ENCODE measurements around the gene SRPK2.
"Not testable (repeated sequence)": the region's sequence is repeated elsewhere in the genome, so short reads cannot be mapped to it uniquely, and the experiment has no call there.

The SRPK2 gene

DNA sequence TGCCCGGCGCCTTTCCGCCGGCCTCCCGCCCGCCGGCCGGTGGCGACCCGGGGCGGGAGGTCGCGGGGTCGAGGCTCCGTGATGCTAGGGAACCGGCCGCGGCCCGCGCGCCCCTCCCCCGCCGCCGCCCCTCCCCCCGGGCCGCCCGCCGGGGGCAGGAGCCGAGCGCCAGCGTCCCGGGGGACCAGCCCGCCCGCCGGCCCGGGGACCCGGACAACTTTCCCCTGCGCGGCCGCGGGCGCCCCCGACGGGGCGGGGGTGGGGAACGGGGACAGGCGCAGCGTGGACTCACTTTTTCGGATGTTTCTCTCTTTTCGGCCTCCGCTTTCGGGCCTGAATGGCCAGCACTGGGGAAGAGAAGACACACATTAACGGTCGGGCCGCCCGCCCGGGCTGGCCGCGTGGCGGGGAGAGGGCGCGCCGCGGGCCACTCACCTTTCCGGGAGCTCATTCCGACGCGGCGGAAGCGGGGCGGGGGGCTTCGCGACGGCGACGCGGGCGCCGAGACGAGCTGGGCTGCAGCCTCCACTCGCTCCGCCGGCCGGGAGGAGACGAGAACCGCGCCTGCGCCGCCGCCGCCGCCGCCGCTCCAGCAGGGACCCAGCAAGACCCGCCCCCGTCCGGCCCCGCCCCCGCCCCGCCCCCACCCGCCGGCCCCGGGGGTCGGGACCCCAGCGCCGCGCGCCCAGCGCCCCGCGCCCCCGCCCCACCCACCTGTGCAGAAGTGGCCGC is at the start of gene SRPK2:
SRPK2 (minus strand) TSS at position 566 of the 732 bp plus-strand sequence.
- peak; percentile 31 for DNase-seq

DNA sequence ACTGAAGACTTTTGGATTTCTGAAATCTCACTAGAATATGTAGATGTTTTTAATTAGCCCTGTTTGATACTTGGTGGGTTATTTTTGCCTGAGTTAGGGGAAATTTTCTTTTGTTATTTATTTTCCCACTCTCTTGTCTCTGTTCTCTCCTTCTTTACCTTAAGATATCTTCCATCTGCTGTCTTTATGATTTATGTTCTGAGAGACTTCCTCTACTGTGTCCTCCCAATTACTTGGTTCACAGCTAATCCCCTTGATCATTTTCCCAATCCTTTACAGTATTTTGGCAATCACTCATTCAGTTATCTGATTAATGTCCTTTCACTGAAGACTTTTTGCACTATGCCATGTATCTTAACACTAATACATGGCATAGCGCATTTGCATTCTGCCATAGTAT is 49.5 kb upstream of the SRPK2 start:
- DNase-seq = no peak

DNA sequence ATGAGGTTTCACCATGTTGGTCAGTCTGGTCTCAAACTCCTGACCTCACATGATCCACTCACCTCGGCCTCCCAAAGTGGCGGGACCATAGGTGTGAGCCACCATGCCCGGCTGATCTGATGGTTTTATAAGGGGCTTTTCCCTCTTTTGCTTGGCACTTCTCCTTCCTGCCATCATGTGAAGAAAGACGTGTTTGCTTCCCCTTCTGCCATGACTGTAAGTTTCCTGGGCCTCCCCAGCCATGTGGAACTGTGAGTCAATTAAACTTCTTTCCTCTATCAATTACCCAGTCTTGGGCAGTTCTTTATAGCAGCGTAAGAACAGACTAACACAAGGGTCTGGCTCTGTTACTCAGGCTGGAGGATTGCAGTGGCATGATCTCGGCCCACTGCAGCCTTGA is 48.6 kb upstream of the SRPK2 start:
- not testable (repeated sequence) for DNase-seq

DNA sequence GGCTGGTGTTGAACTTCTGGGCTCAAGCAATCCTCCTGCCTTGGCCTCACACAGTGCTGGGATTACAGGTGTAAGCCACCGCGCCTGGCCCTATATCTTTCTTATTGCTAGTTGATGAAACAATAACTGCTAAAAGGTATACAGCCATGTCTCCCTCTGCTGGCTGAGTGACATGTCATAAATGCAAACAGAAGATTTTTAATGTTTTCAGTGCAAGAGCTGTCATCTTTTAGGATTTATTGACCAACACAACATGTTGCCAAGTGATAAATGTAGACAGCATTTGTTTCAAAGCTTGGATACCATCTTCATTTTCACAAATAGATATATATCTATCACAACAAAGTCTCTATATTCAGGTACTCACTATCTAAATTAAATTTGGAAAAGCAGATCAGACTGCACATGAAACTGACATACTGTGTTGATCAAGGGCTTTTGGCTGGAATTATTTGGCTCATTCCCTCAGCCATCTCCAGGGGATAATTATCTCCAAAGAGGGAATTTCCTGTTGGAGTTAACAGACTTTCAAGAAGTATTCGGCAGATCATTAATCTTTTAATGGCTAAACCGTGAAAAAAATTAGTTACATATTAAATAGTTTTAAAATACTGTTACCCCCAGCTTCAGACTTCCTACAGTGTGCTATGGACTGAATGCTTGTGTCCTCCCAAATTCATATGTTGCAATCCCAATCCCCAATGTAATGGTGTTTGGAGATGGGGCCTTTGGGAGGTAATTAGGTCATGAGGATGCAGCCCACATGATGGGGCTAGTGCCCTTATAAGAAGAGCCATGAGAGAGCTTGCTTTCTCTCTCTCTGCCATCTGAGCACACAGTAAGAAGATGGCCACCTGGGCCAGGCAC is 41.3 kb upstream of the SRPK2 start:
- peak; percentile 58 for DNase-seq

DNA sequence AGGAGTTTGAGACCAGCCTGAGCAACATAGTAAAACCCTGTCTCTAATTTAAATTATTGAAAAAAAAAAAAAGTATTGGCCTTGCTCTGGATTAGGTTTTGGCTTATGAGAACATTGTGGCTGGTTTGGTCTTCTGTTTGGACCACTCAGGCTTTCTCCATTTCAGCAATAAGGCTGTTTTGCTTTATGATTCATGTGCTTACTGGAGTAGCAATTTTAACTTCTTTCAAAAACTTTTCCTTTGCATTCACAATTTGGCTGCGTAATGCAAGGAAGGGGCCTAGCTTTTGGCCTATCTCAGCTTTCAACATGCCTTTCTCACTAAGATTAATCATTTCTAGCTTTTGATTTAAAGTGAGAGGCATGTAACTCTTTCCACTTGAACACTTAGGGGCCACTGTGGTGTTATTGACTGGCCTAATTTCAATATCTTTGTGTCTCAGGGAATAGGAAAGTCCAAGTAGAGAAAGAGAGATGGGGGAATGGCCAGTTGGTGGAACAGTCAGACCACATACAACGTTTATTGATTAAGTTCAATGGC is 38.0 kb upstream of the SRPK2 start:
- DNase-seq = no peak

DNA sequence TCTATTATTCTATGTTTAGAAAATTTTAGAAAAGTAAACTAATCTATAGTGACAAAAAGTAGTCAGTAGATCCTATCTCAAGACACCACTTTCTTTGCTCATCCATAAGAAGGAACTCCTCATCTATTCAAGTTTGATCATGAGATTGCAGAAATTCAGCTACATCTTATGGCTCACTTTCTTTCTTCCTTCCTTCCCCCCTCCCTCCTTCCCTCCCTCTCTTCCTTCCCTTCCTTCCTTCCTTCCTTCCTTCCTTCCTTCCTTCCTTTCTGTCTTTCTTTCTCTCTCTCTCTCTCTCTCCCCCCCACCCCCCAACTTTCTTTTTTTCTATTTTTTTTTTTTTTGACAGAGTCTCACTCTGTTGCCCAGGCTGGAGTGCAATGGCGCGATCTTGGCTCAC is 35.3 kb upstream of the SRPK2 start:
- DNase-seq = no peak

DNA sequence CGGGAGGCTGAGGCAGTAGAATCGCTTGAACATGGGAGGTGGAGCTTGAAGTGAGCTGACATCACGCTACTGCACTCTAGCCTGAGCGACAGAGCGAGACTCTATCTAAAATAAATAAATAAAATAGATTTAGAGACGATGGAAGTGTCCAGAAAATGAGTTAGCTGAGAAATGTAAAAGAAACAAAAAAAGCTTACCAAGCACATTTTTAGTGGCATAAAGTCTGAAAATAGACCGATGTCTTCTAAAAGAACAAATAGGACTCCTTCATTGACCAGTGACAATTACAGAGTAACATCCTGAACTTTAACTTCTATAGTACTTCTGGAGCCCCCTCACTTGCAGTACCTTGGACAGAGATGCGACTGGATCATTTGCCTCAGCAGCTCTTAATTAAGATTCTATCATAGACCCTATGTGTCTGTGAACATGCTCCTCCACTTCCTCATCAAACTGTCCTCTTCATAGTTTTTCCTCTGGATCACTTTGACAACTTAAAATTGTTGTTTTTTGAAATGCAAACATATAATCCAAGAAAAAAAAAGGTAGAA is 25.2 kb upstream of the SRPK2 start:
- DNase-seq = no peak

DNA sequence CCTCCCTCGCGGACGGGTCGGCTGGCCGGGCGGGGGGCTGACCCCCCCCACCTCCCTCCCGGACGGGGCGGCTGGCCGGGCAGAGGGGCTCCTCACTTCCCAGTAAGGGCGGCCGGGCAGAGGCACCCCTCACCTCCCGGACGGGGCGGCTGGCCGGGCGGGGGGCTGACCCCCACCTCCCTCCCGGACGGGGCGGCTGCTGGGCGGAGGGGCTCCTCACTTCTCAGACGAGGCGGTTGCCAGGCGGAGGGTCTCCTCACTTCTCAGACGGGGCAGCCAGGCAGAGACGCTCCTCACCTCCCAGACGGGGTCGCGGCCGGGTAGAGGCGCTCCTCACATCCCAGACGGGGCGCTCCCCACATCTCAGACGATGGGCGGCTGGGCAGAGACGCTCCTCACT is 22.1 kb upstream of the SRPK2 start:
- DNase-seq = not testable (repeated sequence)

DNA sequence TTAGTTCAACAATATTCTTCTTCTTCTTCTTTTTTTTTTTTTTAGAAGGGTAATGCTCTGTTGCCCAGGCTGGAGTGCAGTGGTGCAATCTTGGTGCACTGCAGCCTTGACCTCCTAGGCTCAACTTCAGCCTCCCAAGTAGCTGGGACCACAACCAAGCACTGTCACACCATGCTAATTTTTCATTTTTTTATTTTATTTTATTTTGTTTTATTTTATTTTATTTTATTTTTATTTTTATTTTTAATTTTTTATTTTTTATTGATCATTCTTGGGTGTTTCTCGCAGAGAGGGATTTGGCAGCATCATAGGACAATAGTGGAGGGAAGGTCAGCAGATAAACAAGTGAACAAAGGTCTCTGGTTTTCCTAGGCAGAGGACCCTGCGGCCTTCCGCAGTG is 21.1 kb upstream of the SRPK2 start:
- DNase-seq = not testable (repeated sequence)

DNA sequence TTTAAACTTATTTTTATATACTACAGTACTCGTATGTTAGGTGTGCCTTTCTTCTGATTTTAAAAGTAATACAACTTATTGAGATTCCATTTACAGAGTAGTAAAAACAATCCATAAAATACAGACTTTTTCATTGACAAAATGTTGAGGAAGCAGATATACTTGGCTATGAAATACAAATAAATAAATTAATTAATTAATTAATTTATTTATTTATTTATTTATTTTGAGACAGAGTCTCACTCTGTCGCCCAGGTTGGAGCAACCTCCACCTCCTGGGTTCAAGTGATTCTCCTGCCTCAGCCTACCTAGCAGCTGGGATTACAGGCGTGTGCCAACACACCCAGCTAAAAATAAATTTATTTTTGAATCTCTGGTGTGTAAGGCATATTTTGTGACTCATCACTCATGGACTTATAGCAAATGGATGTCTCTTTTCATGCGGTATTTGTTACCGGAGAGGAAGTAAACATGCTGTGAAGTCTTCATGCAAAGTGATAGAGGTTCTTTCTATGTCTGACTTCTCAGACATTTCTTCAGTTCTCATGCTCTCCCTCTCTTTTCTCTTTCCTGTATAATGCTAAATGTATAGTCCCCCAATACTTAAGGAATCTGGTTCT is 20.2 kb upstream of the SRPK2 start:
- DNase-seq = peak; percentile 36

DNA sequence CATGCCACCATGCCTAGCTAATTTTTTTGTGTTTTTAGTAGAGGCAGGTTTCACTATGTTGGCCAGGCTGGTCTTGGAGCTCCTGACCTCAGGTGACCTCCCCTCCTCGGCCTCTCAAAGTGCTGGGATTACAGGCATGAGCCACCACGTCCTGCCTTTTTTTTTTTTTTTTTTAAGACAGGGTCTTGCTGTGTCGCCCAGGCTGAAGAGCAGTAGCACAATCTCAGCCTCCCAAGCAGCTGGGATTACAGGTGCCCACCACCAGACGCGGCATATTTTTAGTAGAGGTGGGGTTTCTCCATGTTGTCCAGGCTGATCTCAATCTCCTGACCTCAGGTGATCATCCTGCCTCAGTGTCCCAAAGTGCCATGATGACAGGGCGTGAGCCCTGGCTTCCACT is 14.4 kb upstream of the SRPK2 start:
- DNase-seq = no peak

DNA sequence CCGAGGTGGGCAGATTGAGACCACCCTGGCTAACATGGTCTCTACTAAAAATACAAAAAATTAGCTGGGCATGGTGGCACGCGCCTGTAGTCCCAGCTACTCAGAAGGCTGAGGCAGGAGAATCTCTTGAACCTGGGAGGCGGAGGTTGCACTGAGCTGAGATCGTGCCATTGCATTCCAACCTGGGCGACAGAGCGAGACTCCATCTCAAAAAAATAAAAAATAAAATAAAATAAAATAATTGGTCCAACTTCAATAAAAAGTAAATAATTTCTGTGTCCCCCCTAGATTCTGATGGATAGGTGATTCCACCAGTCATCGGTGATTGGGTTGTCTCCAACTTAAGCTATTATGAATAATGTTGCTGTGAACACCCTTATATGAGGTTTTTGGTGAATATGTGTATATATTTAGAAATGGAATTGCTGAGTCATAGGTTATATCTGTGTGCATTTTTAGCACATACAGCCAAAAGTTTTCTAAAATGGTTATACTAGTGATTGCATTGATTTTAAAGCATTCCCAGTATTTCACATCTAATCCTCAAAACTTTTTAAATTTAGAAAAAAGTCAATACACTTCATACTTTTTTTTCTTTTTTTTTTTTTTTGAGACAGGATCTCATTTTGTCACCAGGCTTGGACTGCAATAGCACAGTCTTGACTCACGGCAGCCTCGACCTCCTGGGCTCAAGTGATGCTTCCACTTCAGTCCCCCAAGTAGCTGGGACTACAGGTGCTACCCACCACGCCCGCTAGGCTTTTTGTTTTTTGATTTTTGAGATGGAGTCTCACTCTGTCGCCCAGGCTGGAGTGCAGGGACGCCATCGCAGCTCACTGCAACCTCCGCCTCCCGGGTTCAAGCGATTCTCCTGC is 13.7 kb upstream of the SRPK2 start:
- peak; percentile 30 for DNase-seq

DNA sequence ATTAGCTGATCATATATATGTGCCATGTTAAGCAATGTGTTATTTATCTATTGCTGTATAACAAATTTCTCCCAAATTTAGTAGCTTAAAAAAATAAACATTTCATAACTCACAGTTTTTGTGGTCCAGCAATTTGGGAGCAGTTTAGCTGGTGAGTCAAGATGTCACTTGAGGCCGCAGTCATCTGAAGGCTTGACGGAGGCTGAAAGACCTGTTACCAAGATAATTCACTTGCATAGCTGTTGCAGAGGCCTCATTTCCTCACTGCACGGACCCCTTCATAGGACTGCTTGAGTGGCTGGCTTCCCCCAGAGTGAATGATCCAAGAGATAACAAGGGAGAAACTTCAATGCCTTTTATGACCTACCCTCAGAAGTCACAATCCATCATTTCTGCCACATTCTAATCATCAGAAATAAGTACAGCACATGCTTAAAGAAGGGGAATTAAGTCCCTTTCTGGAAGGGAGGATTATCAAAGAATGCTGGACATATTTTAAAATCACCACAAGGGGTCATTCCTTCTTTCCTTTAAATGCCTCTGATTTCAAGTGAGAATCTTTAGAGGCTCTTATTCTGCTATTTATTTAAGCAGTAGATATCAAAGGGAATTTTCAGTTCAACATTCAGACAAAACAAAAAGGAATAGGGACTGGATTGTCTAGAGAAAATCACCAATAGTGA is 10.5 kb upstream of the SRPK2 start:
- peak; percentile 9 for DNase-seq

DNA sequence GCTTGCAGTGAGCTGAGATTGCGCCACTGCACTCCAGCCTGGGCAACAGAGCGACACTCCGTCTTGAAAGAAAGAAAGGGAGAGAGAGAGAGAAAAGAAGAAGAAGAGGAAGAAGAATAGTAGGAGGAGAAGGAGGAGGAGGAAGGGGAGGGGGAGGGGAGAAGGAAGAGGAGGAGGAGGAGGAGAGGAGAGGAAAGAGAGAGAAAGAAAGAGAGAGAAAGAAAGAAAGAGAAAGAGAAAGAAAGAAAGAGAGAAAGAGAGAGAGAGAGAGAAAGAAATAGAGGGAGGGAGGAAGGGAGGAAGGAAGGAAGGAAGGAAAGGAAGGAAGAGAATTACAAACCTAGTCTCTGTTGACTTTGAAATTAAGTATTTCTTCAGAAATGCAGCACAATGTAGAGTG is 7.8 kb upstream of the SRPK2 start:
- no peak for DNase-seq

DNA sequence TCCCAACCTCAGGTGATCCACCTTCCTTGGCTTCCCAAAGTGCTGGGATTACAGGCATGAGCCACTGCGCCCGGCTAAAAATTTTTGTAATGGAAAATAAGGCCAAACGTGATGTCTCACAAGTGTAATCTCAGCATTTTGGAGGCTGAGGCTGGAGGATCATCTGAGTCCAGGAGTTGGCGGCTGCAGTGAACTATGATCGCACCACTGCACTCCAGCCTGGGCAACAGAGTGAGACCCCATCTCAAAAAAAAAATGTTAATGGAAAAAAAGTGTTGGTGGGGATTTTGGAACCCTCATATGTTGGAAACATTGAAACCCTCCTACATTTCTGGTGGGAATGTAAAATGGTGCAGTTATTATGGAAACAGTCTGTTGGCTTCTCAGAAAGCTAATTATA is 2.7 kb upstream of the SRPK2 start:
- DNase-seq = no peak

DNA sequence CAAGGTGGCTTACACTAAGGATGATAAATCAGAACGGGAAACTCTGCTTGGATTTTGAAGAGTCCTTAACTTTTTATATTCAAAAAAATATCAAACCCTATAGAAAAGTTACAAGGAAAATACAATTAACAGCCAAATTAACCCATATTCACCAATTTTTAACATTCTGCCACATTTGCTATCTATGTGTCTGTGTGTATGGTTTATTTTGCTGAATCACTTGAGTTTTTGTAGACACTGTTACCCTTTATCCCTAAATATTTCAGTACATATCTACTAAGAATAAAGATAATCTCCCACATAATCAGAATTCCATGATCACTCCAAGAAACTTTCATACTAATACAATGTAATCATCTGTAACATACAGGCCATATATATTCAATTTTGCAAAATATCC is 1.2 kb upstream of the SRPK2 start:
- DNase-seq = no peak

DNA sequence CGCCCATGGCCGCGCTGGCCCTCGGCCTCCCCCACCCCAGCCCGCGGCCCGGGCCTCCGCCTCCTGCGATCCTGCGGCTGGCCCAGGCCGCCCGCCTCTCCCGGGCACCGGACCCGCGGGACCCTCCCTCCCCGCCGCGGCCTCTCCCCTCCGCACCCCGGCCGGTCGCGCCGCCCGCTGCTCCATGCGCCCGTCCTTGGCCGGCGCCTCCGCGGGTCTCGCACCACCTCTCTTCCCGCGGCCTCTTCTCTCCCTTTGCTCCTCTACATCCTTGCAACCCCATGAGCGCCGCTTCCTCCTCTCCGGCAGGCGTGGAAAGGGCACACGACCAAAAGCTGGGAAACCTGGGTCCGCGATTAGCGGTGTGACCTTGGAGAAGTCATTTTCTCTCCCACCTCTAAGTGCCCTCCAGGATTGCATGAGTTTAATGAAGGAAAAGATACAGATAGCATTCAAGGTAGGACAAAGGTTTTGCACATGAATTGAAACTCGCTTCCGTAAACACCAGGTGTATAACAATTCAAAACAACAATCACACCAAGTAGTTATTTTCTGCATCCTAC is 448 bp upstream of the SRPK2 start:
- DNase-seq = peak; percentile 36

DNA sequence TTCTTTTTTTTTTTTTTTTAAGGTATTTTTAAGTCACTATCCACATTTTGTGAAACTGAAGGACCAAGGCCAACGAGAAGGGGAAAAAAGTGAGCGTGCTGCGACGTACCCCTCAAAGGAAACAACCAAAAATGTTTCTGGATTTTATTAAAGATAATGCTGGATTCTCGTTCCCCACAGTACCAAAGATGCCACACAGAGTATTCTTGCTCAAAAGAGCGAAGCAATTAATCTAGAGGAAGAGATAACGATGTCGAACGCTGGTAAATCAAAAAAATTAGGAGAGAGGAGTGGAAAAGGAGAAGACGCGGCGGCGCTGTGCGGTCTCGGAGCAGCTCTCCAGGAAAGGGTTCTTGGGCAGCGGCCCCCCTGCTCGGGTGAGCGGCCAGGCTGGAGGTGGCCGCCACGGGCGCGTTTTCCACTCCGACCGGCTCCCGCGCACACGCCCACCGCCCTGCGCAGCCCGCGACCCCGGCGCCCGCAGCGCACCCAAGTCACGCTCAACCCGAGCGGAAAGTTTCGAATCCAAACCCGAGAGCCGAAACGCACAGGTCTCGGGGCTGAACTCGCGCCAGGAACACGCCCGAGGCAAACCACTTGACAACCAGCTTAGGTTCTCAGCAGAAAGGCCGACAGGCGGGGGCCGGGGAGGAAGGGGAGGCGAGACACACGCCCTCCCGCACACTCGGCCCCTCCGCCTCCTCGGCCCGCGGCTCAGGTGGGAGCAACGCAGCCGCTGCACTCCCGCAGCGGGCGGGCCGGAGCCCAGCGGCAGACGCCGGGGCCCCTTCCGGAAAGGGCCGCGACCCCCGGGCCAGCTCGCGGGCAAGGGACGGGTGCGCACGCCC is 989 bp downstream of the SRPK2 start:
- no peak for DNase-seq

DNA sequence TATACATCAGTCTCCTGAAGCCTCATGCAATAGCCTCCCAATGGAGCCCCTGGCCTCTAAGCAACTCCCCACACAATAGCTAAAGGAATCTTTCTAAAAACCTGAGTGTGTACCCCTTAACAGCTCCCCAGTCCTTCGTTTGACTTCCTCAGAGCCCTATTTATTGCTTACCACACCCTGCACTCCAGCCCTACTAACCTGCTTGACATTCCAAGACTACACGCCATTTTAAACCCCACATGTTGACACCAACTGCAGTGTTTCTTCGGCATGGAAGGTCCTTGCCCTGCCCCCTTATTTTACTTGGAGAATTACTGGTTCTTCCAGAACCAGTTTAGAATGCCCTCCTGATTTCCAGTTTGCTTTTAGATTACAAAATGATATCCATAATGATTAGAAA is 10.8 kb downstream of the SRPK2 start:
- no peak for DNase-seq

DNA sequence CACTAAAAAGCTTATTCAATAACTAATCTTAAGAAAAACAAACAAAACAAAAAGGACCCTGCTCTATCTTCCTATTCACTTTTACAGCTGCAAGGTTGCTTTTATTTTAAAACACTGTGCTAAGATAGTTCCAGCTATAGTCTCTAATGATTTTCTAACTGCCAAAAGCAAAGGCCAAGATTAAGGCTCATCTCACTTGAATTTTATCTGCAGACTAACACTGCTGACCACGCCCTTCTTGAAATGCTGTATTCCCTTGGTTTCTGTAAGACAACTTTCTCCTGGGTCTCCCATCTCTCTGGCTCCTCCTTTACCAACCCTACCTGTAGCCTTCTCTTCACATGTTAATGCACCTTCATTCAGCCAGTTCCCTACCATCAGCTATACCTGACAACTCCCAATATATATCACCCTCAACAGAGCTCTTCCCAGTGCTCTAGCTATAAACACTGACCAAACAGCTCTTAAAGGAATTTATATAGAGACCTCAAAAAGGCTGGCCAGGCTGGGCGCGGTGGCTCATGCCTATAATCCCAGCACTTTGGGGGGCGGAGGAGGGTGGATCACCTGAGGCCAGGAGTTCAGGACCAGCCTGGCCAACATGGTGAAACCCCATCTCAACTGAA is 11.7 kb downstream of the SRPK2 start:
- no peak for DNase-seq

All from MV-4-11 (cell line).